Retinal pigment epithelial cell (primary cell): ENCODE measurements around the gene QSOX1.
"Not testable (repeated sequence)": the region's sequence is repeated elsewhere in the genome, so short reads cannot be mapped to it uniquely, and the experiment has no call there.

Experiments
- DNase-seq: peaks from one replicate; pipeline ENCODE4 v3.0.0-alpha.2; 2010; ENCODE audit warnings: low read depth
- H3K4me3 ChIP-seq: 2 replicates; pipeline ENCODE4 v1.5.1; 2011; ENCODE audit warnings: mild to moderate bottlenecking, low read length, control low read depth, moderate library complexity
- CTCF ChIP-seq: conservative IDR thresholded peaks from 2 replicates; pipeline ENCODE4 v1.5.1; 2011; ENCODE audit warnings: low read depth, low read length, control low read depth, inconsistent platforms

Gene QSOX1

GRCh38 chr1:180119837-180120236 lies 34.8 kb upstream of the QSOX1 start:
- TF ChIP-seq CTCF = no peak
- no peak overlapping the region for H3K4me3 ChIP-seq
- no peak for DNase-seq

GRCh38 chr1:180123463-180123936 lies 31.2 kb upstream of the QSOX1 start:
- DNase-seq = no peak
- TF ChIP-seq CTCF = no peak
- no peak overlapping the region for H3K4me3 ChIP-seq

GRCh38 chr1:180130651-180131050 lies 24.0 kb upstream of the QSOX1 start:
- no peak overlapping the region for H3K4me3 ChIP-seq
- TF ChIP-seq CTCF = no peak
- DNase-seq = no peak

GRCh38 chr1:180131510-180131909 lies 23.2 kb upstream of the QSOX1 start:
- TF ChIP-seq CTCF = no peak
- no peak for DNase-seq
- no peak overlapping the region for H3K4me3 ChIP-seq

- no peak overlapping the region for H3K4me3 ChIP-seq
- TF ChIP-seq CTCF = no peak
Measured at GRCh38 chr1:180133193-180133592, 21.5 kb upstream of the QSOX1 start.

GRCh38 chr1:180133688-180134087 lies 21.0 kb upstream of the QSOX1 start:
- H3K4me3 ChIP-seq, DNase-seq: not testable (repeated sequence)

More at GRCh38 chr1:180133193-180133592, 21.5 kb upstream of the QSOX1 start:
- DNase-seq = no peak

- no peak for TF ChIP-seq CTCF
- no peak overlapping the region for H3K4me3 ChIP-seq
- no peak for DNase-seq
Measured at GRCh38 chr1:180135535-180135934, 19.1 kb upstream of the QSOX1 start.

GRCh38 chr1:180136331-180136967 lies 18.2 kb upstream of the QSOX1 start:
- TF ChIP-seq CTCF = no peak
- DNase-seq = no peak
- H3K4me3 ChIP-seq = no peak overlapping the region
